GM19240 (cell line): ENCODE data around the gene SLA2.
"Not testable (repeated sequence)": the region's sequence is repeated elsewhere in the genome, so short reads cannot be mapped to it uniquely, and the experiment has no call there.

Source experiments
- DNase-seq: peaks from one replicate; pipeline ENCODE4 v3.0.0; 2011; ENCODE audit warnings: low spot score; ENCODE audit not compliant: insufficient read length

Gene SLA2

GRCh38 chr20:36608388-36608728 lies 37.6 kb downstream of the SLA2 start:
- not testable (repeated sequence) for DNase-seq

DNA sequence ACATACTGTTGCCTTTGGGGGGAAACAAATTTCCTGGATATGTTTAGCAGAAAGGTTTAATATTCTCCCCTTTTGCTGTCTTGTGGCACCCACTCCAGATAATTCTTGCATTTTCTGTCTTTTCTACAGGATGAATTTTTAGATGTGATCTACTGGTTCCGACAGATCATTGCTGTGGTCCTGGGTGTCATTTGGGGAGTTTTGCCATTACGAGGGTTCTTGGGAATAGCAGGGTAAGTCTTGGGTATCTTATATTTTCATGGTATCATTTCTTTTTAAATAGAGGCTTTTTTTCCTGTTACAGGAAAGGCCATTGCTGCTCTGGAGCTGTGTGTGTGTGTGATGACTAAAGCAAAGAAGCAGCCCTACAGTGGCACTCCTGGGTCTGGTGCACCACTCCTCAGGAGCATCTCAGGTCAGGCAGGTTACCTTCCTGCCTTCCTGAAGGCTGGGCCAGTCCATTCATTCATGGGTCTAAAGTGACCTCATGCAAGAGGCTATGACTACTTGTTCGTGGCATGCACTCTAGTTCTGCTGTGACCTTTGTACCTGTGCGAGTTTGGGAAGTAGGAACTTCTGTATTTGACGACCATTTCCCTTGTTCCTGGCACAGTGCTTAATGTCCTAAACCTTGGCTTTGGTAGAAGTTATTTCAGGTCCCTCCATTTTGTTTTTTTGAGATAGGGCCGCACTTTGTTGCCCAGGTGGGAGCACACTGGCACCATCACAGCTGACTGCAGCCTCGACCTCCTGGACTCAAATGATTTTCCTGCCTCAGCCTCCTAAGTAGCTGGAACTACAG lies 38.2 kb downstream of the SLA2 start:
- DNase-seq = no peak

GRCh38 chr20:36606158-36607066 lies 39.6 kb downstream of the SLA2 start:
- no peak for DNase-seq

DNA sequence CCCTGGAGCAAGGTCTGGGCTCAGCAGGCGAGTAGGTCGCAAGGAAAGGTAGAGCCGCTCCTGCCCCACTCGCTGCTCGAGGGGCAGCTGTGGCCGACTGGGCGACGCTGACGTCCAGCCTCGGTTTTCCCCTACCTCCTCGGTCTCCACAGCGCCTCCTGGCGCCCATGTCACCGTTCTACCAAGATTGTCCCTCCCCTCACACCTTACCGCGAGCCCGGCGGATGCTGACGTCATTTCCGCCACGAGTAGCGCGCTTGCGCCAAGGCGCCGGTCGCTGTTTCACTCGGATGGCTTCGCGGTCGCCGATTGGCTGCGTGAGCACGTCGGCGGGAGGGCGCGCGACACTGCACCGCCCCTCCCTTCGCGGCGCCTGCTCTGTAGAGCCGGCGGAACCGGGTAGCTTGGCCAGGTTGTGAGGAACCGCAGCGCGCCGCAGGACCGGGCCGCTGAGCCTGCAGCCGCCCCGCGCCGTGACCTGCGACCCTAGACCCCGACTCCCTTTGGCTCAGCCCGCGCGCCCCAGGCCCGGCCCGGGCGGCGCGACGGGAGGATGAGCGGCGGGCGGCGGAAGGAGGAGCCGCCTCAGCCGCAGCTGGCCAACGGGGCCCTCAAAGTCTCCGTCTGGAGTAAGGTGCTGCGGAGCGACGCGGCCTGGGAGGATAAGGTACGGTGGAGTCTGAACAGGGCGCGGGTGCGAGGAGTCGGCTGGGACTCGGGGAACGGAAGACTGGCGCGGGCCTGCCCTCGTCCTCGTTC lies 40.4 kb downstream of the SLA2 start, which contains the start of gene RAB5IF:
Gene RAB5IF (plus strand): TSS at position 381 of the 759 bp plus-strand sequence. CDS start 173 bp downstream, at position 554.
- peak; percentile 58 for DNase-seq

- DNase-seq = no peak
Observed at GRCh38 chr20:36604952-36605398, 41.0 kb downstream of the SLA2 start.

DNA sequence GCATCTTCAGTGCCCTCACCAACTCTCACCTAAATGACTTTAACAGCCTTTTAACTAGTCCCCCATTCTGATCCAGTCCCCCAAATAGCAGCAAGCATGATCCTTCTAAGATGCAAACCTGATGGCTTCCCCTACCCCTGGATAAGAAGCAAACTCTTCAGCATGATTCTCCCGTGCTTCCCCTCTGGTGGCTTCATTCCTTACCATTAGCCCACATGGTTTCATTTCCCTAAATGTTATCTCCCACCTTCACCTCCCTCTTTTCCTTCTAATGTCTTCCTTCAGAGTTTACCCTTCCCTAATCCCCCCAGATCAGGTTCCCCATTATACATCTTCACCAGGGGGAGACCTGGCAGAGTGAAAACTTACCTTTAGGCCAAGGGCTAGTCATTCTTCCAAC lies 44.5 kb downstream of the SLA2 start:
- DNase-seq = no peak

DNA sequence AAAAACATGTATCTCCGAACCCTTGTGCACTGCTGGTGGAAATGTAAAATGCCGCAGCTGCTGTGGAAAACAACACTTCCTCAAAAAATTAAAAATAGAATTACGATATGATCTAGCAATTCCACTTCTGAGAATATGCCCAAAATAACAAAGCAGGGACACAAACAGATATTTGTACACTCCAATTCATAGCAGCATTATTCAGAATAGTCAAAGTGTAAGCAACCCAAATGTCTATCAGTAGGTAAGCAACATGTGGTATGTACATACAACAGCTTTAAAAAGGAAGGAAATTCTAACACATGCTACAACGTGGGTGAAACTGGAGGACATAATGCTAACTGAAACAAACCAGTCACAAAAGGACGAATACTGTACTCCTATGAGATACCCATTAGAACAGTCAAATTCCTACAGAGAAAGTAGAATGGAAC lies 46.1 kb downstream of the SLA2 start:
- no peak for DNase-seq

GRCh38 chr20:36593347-36593929 lies 52.6 kb downstream of the SLA2 start:
- no peak for DNase-seq

DNA sequence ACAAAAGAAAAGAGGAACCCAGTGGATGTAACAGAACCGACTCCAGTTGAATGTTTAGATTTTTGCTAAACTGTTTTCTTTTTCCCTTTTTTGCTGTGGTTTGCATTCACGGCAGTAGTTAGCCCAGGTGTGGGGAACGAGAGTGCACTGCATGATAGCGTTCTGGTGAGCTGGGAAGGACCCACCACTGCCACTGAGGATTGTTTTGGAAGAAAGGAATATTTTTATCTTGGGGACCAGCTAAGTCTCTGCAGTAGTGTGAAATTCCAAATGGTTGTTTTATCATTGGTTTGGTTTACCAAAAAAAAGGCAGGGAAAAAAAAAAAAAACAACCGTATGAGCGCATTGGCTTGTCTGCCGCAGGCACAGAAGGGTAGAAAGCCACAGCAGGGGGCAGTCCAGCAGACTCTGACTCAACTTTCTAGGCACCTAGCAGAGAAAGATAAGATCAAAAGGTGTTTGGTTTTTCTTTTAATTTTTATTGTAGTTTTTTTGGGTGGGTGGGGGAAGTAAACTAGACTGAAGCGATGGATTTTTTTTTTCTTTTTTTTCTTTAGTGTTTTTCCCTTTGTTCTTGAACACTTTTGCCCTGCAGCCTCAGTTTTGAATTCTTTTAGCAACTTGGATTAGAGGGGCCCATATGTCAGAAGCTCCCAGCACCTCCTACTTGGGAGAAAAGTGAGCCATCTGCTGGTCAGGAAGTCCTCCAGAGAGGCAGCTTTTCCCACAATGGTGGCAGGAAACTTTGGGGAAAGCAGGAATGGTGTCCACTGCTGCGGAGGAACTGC lies 53.9 kb downstream of the SLA2 start:
- no peak for DNase-seq

GRCh38 chr20:36591281-36591680 lies 54.7 kb downstream of the SLA2 start:
- DNase-seq = no peak

- no peak for DNase-seq
Observed at GRCh38 chr20:36587388-36588070, 58.5 kb downstream of the SLA2 start.

DNA sequence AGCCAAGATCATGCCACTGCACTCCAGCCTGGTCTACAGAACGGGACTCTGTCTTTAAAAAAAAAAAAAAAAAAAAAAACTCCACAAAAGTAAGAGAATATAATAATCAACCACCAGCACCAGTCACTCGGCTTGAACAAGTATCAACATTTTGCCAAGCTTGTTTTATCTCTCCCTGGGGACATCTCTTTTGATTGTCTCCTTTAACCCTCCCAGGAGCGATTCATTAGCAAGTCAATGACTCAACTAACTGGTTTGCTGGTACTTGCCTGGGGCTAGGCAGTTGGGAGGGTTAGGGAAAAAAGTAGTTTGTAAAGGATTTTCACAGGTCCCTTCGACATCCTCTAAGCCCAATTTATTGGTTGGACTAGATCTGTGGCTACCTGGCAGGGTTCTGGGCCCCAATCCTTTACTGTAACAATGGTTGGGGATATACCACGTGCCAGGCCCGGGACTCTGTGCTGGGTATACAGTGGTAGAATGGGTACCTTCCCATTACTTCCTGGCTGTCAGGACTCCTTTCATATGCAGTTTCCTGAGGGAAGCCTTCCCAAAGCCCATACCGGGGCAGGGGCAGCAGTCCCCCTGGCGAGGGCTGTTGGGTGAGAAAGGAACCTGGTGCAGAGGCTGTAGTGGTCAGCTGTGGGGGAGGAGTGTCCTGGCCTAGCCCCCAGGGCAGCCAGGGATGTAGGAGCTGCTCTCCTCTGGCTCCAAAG lies 60.4 kb downstream of the SLA2 start:
- no peak for DNase-seq

DNA sequence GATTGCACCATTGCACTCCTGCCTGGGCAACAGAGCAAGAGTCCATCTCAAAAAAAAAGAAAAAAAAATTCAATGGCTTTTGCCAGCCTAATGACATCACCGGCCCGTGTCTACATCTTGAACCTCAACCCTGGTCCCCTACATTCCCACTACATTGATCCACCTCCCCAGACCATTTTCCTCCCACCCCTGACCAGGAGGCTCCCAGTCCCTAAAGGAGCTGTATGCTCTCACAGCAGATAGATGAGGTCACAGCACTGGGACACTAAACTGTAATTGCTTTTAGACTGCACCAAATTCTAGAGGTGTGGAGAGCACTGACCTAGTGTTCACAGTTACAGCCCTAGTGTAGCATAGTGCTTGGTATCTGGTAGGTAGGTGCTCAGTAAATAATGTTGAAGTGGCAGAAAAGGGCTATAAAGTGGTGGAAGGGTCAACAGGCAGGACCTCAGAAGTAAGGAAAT lies 61.9 kb downstream of the SLA2 start:
- DNase-seq = no peak

DNA sequence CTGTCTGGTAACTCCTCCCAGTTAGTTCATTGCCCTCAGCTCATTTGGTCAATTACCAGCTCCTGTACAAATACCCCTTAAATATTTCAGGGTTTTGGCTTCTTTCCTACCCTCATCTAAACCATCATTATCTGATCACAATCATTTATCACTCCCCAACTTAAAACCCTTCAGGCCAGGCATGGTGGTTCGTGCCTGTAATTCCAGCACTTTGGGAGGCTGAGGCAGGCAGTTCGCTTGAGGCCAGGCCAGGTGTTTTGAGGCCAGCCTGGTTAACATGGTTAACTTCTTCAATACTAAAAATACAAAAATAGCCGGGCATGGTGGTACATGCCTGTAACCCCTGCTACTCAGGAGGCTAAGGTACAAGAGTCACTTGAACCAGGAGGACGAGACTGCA lies 63.2 kb downstream of the SLA2 start:
- no peak for DNase-seq

DNA sequence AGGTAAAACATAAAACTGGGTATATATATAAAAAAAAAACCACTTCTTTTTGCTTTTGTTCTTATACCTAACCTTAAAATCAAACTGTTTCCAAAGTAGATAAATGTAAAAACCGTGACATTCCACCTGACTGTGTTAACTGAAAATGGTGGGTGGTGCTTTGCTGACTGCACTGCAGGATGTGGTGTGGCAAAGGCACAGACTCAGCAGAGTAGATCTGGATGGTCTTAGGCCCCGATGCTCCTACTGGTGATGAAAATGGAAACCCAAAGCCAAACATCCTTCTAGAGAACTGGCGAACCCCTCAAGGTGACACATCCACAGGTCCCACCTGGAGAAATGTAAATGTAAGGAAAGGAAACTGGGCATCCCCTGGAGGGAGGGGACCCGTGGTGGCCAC lies 63.7 kb downstream of the SLA2 start:
- DNase-seq = no peak

DNA sequence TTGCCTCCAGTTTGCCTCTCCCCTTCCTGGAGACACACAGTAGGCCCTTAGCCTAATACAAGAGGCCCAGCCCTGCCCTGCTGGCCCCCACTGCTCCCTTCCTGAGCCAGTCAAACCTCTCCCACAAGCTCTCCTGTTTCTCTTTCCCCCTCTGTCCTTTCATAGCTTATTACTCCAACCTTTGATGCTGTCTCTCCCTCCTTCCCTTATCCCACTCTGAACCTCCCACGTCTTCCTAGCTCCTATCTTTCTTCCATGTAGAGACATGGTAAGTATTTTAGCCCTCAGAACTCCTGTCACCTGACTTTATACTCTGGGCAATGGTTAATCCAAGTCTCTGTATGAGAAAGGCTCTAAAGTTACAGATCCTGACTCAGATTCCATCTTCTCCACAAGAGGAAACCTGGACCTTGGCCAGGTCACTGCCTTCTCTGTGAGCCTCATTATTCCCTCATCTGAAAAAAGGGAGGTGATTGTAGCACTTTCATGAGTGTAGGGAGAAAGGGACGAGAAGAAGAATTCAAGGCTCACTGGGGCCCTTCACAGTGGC lies 65.9 kb downstream of the SLA2 start:
- no peak for DNase-seq

DNA sequence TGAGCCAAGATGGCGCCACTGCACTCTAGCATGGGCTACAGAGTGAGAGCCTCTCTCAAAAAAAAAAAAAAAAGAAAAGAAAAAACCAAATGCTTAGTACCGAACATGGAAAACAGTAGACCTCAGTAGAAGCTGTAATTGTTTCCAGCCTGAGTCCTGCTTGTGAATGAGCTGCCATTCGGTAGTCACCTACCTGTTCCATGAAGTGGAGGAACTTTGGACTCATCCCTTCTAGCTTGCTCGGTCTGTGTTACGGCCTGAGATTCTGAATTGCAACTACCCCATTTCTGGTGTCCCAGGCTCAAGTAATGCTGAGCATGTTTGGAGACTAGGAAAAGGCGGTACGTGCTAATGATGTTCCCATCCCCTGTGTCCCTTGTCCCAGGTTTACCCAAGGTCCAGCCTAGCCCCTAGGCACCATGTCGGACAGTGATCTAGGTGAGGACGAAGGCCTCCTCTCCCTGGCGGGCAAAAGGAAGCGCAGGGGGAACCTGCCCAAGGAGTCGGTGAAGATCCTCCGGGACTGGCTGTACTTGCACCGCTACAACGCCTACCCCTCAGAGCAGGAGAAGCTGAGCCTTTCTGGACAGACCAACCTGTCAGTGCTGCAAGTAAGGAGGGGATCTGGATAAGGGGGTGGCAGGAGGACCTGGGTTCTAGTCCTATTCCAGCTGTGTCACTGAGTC lies 67.5 kb downstream of the SLA2 start:
- DNase-seq = no peak

- DNase-seq = no peak
Observed at GRCh38 chr20:36576081-36576445, 69.9 kb downstream of the SLA2 start.
